Keratinocyte (primary cell): ENCODE results near the gene GNPAT.

Experiments used
- CTCF ChIP-seq, 3 experiments: IDR thresholded peaks in 1 of 3; conservative IDR thresholded peaks in 1 of 3; optimal IDR thresholded peaks in 1 of 3; 2 replicates in 2 of 3; 3 replicates in 1 of 3; pipeline versions ENCODE3 to v1.5.1; 2011; ENCODE audit warnings: low read length in 3 of 3, mild to moderate bottlenecking in 3 of 3, moderate library complexity in 2 of 3, control low read depth in 1 of 3, inconsistent platforms in 1 of 3; ENCODE audit not compliant: insufficient read depth in 2 of 3; ENCODE audit errors: extremely low read depth in 1 of 3
- EZH2 ChIP-seq: IDR thresholded peaks from one replicate; pipeline ENCODE4 v1.6.1; 2012; ENCODE audit warnings: inconsistent platforms, mild to moderate bottlenecking, low read length, moderate library complexity

DNA sequence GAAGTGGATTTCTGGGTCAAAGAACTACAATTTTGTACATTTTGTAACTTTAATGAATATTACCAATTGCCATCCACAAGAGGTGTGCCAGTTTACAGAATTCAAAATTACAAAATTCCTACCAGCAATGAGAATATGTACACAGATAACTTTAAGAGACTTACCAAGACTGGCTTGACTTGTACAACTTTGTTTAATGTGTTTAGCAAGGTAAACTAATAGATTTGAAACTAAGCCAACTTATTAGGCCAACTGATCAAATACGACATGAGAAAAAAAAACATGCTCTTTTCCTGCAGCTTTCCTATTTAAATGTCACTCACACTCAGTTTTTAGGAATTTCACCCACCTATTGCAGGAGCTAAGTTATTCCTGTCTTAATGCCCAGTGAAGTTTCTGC is 85.2 kb downstream of the GNPAT start:
- TF ChIP-seq EZH2 (no peak), CTCF (optimal IDR thresholded peaks at IDR 0.05 in 1 of 3, IDR thresholded peaks at IDR 0.05 in 1 of 3, conservative IDR thresholded peaks at IDR 0.05 in 1 of 3; ENCODE audit: extremely low read depth in 1 of 3, insufficient read depth in 2 of 3, low read length in 3 of 3) (no peak)
